Measurements from ENCODE around the gene PHACTR1.

The PHACTR1 gene

DNA sequence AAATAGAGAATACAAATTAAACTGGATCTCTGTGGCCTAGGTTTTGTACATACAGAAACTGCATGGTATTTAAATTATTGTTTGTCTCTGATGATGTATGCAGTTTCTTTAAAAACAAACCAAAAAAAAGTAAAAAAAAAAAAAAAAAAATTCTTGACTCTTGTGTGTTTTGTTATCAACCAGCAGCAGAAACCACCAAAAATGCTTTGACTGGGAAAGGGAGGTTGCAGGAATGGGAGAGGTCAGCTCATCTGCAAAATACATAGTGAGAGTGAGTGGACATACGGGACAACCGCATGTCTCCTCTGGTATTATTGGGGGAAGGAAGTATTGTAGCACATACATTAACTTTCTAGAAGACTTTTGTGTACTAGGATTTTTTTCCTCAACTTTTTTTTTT is 573.8 kb downstream of the PHACTR1 start:
- Histone ChIP-seq H3K27ac (ENCODE audit: low read length) (no peak overlapping the region), H3K27me3 (ENCODE audit: control insufficient read depth, insufficient read depth, low read length) (no peaks in the 10 kb centered on the region), H3K4me1 (ENCODE audit: control insufficient read depth, insufficient read depth, low read length) (no peaks in the 10 kb centered on the region), H3K4me3 (ENCODE audit: low read length) (no peak overlapping the region), H3K9me3 (ENCODE audit: control insufficient read depth, insufficient read depth, low read length) (no peaks in the 10 kb centered on the region; the same call in 1 of the 2 replicates), H3K36me3 (ENCODE audit: control insufficient read depth, insufficient read depth, low read length) (peaks cover 9% of the 10 kb centered on the region)
- DNase-seq (ENCODE audit: low read depth, low spot score) = no peak
- WGBS (ENCODE audit: insufficient coverage, insufficient read length) = no CpG with 5 or more reads among the region's 2 CpGs

DNA sequence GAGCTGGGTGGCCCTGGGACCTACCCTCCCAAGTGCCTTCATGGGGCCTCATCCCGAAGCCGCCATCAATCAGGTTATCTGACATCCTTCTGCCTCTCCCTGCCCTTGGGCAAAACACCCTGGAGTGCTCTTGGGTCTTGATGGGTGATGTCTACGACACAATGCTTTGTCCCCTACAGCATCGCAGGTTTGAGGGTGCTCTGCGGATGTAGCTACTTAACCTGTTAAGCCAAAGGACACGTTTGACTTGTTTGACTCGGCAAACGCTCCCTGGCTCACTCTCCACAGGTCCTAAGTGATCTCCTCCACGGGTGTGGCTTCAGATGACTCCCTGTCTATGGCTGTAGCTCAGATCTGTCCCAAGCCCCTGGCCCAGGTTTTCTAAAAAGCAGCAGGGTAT is 576.2 kb downstream of the PHACTR1 start:
- WGBS (ENCODE audit: insufficient coverage, insufficient read length) = no CpG with 5 or more reads among the region's 9 CpGs

DNA sequence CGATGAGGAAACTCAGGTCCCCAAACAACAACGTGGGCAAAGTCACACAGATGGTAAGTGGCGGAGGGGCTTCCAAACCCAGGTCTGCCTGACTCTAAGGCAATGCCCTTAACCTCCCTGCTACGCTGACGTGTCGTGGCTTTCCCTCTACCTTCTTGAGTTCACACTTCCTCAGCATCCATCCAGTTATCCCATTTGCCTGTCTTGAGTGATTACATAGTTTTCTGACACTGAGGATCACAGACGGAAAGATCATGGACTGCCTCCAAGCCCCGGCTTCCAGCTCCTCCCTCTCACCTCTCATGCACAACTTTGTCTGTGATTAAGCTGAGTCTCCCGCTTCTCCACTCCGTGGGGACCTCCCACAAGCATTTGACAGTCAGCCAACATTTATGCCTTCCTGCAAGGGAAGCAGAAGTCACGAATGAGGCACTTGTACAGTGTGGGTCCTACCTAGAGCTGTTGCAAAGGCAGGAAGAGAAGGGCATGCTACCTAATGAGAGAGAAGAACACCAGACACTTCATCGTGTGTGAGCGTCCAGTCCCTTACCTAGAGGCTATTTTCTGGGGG is 578.0 kb downstream of the PHACTR1 start:
- DNase-seq (ENCODE audit: low read depth, low spot score) = no peak
- no peaks in the 10 kb centered on the region for H3K27me3 ChIP-seq (ENCODE audit: control insufficient read depth, insufficient read depth, low read length)
- H3K4me3 ChIP-seq (ENCODE audit: low read length) = no peak overlapping the region
- no peaks in the 10 kb centered on the region for H3K9me3 ChIP-seq (ENCODE audit: control insufficient read depth, insufficient read depth, low read length)
- H3K36me3 ChIP-seq (ENCODE audit: control insufficient read depth, insufficient read depth, low read length) = peaks cover 13% of the 10 kb centered on the region
- H3K4me1 ChIP-seq (ENCODE audit: control insufficient read depth, insufficient read depth, low read length) = no peaks in the 10 kb centered on the region
- H3K27ac ChIP-seq (ENCODE audit: low read length) = no peak overlapping the region
- WGBS (ENCODE audit: insufficient coverage, insufficient read length) = no CpG with 5 or more reads among the region's 13 CpGs

More for the DNA sequence above, 576.2 kb downstream of the PHACTR1 start:
- no peaks in the 10 kb centered on the region for H3K9me3 ChIP-seq (ENCODE audit: control insufficient read depth, insufficient read depth, low read length)
- no peaks in the 10 kb centered on the region for H3K27me3 ChIP-seq (ENCODE audit: control insufficient read depth, insufficient read depth, low read length)
- no peak for DNase-seq (ENCODE audit: low read depth, low spot score)
- no peak overlapping the region for H3K4me3 ChIP-seq (ENCODE audit: low read length)
- peaks cover 13% of the 10 kb centered on the region for H3K36me3 ChIP-seq (ENCODE audit: control insufficient read depth, insufficient read depth, low read length)
- H3K4me1 ChIP-seq (ENCODE audit: control insufficient read depth, insufficient read depth, low read length) = no peaks in the 10 kb centered on the region
- no peak overlapping the region for H3K27ac ChIP-seq (ENCODE audit: low read length)

DNA sequence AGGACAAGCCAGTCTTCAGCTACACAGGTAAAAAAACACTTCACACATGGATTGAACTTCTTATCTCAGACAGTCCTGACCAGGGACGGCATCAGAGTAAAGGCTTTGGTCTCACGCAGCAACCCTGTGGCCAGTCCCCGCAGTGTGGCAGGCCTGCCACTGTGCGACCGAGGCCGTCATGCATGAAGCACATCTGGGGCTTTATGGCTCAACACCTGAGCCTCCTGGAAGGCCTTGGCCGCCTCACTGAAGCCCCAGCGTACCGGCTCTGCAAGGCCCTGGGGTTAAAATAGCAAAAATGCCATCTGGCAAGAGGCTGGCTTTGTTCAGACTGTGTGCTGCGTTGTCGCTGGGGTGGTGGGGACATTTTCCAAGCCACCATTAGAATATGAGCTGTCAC is 579.0 kb downstream of the PHACTR1 start:
- H3K27ac ChIP-seq (ENCODE audit: low read length) = no peak overlapping the region
- no peak overlapping the region for H3K4me3 ChIP-seq (ENCODE audit: low read length)
- H3K4me1 ChIP-seq (ENCODE audit: control insufficient read depth, insufficient read depth, low read length) = no peaks in the 10 kb centered on the region
- H3K36me3 ChIP-seq (ENCODE audit: control insufficient read depth, insufficient read depth, low read length) = peaks cover 13% of the 10 kb centered on the region
- WGBS (ENCODE audit: insufficient coverage, insufficient read length) = no CpG with 5 or more reads among the region's 11 CpGs
- H3K27me3 ChIP-seq (ENCODE audit: control insufficient read depth, insufficient read depth, low read length) = no peaks in the 10 kb centered on the region
- no peak for DNase-seq (ENCODE audit: low read depth, low spot score)
- no peaks in the 10 kb centered on the region for H3K9me3 ChIP-seq (ENCODE audit: control insufficient read depth, insufficient read depth, low read length)

DNA sequence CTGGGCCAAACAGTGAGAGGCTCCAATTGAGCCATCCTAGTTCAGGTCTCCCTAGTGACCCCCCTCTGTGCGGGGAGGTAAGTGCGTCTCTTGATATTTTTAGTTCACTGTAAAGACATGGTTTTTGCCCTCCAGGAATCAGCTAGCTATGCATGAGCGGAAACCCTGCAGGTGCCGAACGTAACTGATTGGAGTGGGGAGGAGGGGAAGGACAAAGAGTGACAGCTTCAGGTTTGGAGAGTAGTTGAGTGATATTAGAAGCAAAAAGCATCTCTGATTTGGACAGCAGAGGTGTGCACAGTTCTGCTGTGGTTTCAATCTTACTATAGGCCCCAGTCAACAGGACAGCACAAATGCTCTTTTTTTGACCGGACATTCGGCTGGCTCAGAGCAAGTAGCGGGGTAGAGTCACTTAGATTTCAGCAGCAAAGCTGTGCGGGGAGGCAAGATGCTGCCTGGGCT is 580.0 kb downstream of the PHACTR1 start:
- Histone ChIP-seq H3K27me3 (ENCODE audit: control insufficient read depth, insufficient read depth, low read length) (no peaks in the 10 kb centered on the region), H3K4me1 (ENCODE audit: control insufficient read depth, insufficient read depth, low read length) (no peaks in the 10 kb centered on the region), H3K9me3 (ENCODE audit: control insufficient read depth, insufficient read depth, low read length) (no peaks in the 10 kb centered on the region), H3K36me3 (ENCODE audit: control insufficient read depth, insufficient read depth, low read length) (peaks cover 13% of the 10 kb centered on the region), H3K4me3 (ENCODE audit: low read length) (no peak overlapping the region), H3K27ac (ENCODE audit: low read length) (no peak overlapping the region)
- DNase-seq (ENCODE audit: low read depth, low spot score) = no peak
- no CpG with 5 or more reads among the region's 9 CpGs for WGBS (ENCODE audit: insufficient coverage, insufficient read length)

DNA sequence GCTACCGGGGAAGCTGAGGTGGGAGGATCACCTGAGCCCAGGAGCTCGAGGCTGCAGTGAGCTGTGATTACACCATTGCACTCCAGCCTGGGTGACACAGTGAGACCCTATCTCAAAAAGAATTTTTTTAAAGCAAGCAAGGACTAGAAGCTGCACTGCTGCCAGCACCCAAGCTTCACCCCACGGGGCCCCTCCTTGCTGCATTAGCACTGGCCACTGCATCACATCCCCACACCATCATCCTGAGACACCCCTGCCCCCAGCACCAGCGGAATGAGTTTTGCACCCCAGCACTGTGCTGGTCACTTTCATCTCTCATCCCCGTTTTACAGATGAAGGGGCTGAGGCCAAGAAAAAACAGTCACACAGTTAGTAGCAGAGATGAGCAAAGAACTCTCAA is 580.8 kb downstream of the PHACTR1 start:
- Histone ChIP-seq H3K27me3 (ENCODE audit: control insufficient read depth, insufficient read depth, low read length) (no peaks in the 10 kb centered on the region), H3K9me3 (ENCODE audit: control insufficient read depth, insufficient read depth, low read length) (no peaks in the 10 kb centered on the region), H3K27ac (ENCODE audit: low read length) (no peak overlapping the region), H3K4me1 (ENCODE audit: control insufficient read depth, insufficient read depth, low read length) (no peaks in the 10 kb centered on the region), H3K4me3 (ENCODE audit: low read length) (no peak overlapping the region), H3K36me3 (ENCODE audit: control insufficient read depth, insufficient read depth, low read length) (peaks cover 13% of the 10 kb centered on the region)
- WGBS (ENCODE audit: insufficient coverage, insufficient read length) = no CpG with 5 or more reads among the region's 5 CpGs
- no peak for DNase-seq (ENCODE audit: low read depth, low spot score)

DNA sequence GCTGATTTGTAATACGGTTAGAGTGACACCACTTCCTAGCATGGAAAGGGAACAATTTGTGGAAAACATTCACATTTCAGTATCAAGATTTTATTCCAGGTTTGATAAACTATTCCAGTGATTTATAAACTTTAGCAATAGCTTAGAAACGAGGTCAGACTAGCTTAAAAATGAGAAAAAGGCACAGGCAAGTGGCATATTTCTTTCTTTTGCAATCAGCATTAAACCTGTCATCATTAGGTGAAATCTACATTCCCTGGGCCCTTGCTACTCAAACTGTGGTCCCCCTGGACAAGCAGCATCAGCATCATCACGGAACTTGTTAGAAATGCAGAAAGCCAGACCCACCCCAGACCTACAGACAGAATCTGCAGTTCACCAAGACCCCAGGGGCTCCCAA is 581.9 kb downstream of the PHACTR1 start:
- no peak overlapping the region for H3K27ac ChIP-seq (ENCODE audit: low read length)
- no peaks in the 10 kb centered on the region for H3K4me1 ChIP-seq (ENCODE audit: control insufficient read depth, insufficient read depth, low read length)
- H3K9me3 ChIP-seq (ENCODE audit: control insufficient read depth, insufficient read depth, low read length) = no peaks in the 10 kb centered on the region
- H3K36me3 ChIP-seq (ENCODE audit: control insufficient read depth, insufficient read depth, low read length) = peaks cover 17% of the 10 kb centered on the region
- no peak overlapping the region for H3K4me3 ChIP-seq (ENCODE audit: low read length)
- WGBS (ENCODE audit: insufficient coverage, insufficient read length) = no CpG with 5 or more reads among the region's 3 CpGs
- no peak for DNase-seq (ENCODE audit: low read depth, low spot score)
- H3K27me3 ChIP-seq (ENCODE audit: control insufficient read depth, insufficient read depth, low read length) = no peaks in the 10 kb centered on the region

DNA sequence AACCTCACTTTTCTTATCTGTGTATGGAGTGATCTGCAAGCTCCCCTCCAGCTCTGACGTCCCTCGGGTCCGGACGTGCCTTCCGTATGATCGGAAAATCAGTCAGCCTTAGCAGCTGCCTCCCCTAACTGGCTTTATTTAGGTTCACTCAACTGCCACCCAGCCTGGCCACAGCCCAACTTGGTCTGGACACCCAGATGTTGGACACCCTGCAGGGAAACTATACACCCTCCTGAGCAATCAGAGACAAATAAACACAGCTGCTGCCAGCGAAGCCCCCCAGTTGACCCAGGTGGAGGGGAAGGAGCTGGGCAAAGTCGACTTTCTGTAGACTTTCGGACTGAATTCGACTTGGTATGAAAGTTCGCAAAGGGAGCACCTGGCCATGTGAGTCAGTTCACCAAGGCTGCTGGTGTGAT is 582.8 kb downstream of the PHACTR1 start:
- DNase-seq (ENCODE audit: low read depth, low spot score) = no peak
- Histone ChIP-seq H3K36me3 (ENCODE audit: control insufficient read depth, insufficient read depth, low read length) (peaks cover 12% of the 10 kb centered on the region), H3K4me3 (ENCODE audit: low read length) (no peak overlapping the region), H3K9me3 (ENCODE audit: control insufficient read depth, insufficient read depth, low read length) (no peaks in the 10 kb centered on the region), H3K27me3 (ENCODE audit: control insufficient read depth, insufficient read depth, low read length) (no peaks in the 10 kb centered on the region), H3K4me1 (ENCODE audit: control insufficient read depth, insufficient read depth, low read length) (no peaks in the 10 kb centered on the region), H3K27ac (ENCODE audit: low read length) (no peak overlapping the region)
- no CpG with 5 or more reads among the region's 11 CpGs for WGBS (ENCODE audit: insufficient coverage, insufficient read length)

DNA sequence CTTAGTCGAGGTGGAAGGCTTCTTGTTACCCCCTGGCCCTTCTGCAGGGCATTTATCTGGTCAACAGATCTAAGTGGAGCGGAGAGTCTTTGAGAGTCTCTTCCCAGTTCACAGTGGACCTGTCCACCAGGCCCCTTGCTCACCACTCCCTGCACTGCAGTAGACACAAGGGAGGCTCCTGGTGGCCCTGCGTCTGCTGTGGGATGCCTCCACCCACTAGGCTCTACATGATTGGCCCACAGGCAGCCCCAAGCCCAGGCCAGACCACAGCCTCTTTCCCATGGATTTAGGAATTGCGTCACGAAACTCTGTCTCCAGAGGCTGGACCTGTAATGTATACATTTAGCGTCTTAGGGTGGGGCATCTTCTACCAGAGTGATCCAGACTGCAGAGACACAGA is 583.4 kb downstream of the PHACTR1 start:
- no peak for DNase-seq (ENCODE audit: low read depth, low spot score)
- Histone ChIP-seq H3K27ac (ENCODE audit: low read length) (no peak overlapping the region), H3K27me3 (ENCODE audit: control insufficient read depth, insufficient read depth, low read length) (no peaks in the 10 kb centered on the region), H3K36me3 (ENCODE audit: control insufficient read depth, insufficient read depth, low read length) (peaks cover 12% of the 10 kb centered on the region), H3K9me3 (ENCODE audit: control insufficient read depth, insufficient read depth, low read length) (no peaks in the 10 kb centered on the region), H3K4me1 (ENCODE audit: control insufficient read depth, insufficient read depth, low read length) (0 out of 2 replicates have a peak, but pooled peaks cover under 1% of the 10 kb centered on the region), H3K4me3 (ENCODE audit: low read length) (no peak overlapping the region)
- no CpG with 5 or more reads among the region's 6 CpGs for WGBS (ENCODE audit: insufficient coverage, insufficient read length)

DNA sequence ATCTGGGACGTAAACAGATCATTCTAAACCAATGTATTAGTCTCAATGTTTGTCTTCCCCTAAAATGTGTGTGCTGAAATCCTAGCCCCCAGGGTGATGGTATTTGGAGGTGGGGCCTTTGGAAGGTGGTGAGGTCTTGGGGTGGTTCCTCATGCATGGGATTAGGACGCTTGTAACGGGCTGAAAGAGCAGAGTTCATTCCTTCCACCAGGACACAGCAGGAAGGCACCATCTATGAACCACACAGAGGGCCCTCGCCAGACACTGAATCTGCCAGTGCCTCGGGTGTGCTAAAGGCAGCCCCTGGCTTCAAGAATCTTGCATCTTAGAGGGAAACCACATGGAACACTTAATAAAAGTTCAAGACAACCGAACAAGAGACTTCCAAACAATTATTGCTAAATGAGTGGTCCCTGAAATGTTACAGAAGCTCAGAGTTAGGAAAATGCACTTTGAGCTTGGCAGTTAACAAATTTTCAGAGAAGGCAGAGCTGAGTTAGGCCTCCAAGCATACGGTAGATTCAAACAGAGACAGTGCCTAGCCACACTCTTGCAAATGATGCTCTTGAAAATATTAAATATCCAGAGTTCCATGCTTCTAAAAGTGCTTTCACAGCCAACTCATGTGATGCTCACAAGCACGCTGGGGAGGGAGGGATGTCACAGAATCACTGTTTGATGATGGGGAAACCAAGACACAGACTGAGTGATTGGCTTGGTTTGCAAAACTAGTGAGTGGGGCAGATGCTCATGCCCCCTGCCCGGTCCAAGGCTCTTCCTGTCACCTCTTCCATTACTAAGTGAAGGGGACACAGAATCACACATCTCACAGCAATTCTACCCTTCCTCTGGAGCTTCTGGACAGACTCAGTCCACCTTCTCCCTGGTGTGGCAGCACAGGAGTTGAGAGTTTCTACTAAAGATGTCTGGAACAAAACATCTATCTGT is 584.4 kb downstream of the PHACTR1 start:
- Histone ChIP-seq H3K4me1 (ENCODE audit: control insufficient read depth, insufficient read depth, low read length) (0 out of 2 replicates have a peak, but pooled peaks cover 2% of the 10 kb centered on the region), H3K27me3 (ENCODE audit: control insufficient read depth, insufficient read depth, low read length) (no peaks in the 10 kb centered on the region), H3K9me3 (ENCODE audit: control insufficient read depth, insufficient read depth, low read length) (no peaks in the 10 kb centered on the region), H3K36me3 (ENCODE audit: control insufficient read depth, insufficient read depth, low read length) (peaks cover 11% of the 10 kb centered on the region), H3K27ac (ENCODE audit: low read length) (no peak overlapping the region), H3K4me3 (ENCODE audit: low read length) (no peak overlapping the region)
- no peak for DNase-seq (ENCODE audit: low read depth, low spot score)
- no CpG with 5 or more reads among the region's 9 CpGs for WGBS (ENCODE audit: insufficient coverage, insufficient read length)
